Activated CD8-positive, alpha-beta memory T cell treated with anti-CD3 and anti-CD28 coated beads, Interleukin-2, amount 50 U/mL, for 4 hours (primary cell): ENCODE measurements around the gene MYLK2.
"Not testable (repeated sequence)": the region's sequence is repeated elsewhere in the genome, so short reads cannot be mapped to it uniquely, and the experiment has no call there.

Experiments used
- DNase-seq: peaks from one replicate; pipeline ENCODE4 v3.0.0-alpha.2; 2020

MYLK2 gene

DNA sequence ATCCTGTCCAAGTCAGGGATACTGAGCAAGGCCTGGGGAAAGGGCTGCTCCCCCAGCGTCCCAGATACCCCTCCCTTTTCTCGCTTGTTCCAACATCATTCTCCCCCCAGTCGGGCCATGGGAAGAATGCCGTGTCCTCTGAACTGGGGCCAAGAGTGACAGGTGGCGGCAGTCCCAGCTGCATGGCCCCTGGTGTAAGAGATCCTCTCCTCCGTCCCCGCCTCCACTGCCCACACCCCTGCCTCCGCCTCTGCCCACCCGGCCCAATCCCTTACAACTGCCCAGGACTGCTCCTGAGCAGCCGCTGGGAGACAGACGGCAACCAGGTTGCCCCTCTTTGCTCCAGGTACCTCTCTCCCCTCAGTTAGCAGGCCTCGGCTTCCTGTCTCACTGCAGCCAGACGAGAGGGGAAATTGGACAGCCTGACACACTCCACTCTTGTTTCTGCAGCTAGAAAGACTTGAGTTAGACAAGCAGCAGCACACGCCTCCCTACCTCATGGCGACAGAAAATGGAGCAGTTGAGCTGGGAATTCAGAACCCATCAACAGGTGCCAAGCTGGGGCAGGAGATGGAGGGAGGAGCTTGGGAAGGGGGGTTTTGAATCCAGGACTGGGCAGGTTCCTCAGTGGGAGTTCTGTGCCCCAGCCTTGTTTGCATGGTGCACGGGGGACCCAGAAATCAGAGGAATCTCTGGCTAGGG lies at the start of gene MYLK2:
Gene MYLK2, plus strand, starts transcription at position 274 of the 702 bp plus-strand sequence. Its CDS starts 225 bp downstream, at position 499.
- no peak for DNase-seq

DNA sequence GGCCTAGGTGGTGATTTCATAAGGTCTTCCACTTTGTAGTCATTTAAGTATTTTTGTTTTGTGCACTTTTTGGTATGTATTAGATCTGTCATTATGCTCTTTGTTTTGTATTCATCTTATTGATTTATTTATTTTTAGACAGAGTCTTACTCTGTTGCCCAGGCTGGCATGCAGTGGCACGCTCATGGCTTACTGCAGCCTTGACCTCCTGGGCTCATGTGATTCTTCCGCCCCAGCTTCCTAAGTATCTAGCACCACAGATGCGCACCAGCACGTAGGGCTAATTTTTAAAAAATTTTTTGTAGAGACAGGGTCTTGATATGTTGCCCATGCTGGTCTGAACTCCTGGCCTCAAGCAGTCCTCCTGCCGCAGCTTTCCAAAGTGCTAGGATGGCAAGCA lies 49.5 kb upstream of the MYLK2 start:
- DNase-seq = no peak

- no peak for DNase-seq
These were observed 48.9 kb upstream of the MYLK2 start for GRCh38 chr20:31770243-31770642.

- no peak for DNase-seq
These were observed 44.7 kb upstream of the MYLK2 start for GRCh38 chr20:31774408-31774807.

GRCh38 chr20:31780839-31781238 lies 38.3 kb upstream of the MYLK2 start:
- no peak for DNase-seq

DNA sequence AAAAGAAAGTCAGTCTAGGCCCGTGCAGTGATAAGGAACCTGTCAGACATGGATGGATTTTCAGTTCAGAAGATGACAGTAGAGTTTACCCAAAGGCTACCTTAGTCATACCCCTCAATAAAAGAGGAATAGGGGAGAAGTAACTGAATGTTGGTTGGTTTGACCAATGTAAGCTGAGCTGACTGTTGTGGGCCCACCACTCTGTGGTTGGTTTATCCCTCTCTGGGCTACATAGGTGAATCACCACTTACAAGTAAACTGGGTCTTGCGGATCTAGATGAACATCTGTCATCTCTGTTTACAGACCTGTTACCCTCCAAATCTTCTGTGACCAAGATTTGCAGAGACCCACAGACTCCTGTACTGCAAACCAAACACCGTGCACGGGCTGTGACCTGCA lies 37.2 kb upstream of the MYLK2 start:
- no peak for DNase-seq

DNA sequence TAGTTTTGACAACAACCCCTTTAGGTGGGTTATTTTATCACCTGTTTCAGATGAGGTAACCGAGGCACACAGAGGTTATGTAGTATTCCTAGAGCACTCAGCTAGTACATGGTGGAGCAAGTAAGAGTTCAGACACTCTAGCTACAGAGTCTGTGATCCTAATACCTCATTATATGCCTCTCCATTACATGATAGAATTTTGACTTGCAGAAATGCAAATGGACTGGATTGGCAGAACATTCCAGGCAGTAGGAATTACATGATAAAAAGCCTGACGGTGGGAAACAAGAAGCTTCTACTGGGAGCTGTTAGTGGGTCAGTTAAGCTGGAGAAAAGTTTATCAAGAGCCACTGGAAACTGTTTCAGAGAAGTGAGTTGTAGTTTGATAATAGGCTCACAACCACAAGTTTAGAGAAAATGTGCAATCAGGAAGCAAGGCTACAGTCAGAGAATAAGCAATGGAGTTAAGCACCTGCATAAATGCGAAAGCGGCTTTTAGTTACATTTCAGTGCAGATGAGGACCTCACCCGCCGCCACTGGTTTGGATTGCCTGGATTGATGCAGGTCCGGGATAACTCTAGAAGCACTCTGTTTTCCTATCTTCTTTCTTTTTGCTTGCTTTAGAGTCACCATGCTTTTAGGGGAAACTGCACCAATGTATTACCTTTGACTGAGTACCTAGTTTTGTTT lies 34.7 kb upstream of the MYLK2 start:
- DNase-seq = no peak

- DNase-seq = no peak
These were observed 34.1 kb upstream of the MYLK2 start for GRCh38 chr20:31785089-31785488.

DNA sequence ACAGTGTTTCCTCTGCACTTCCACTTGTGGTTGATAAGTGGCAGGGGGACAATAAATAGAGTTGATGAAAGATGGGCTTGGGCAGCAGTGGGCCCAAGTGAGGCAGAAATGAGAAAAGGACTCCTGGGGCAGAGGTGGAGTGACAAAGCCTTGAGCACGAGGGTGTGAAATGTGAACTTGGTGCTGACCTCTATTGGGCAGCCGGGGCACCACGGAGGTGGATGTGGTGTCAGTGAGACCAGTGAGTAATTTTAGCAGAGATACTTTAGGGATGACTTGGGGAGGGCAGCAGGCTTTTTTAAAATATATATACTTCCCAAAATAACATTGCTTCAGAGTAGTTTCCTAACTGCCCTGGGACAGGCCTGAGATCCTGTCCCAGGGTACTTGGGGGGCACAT lies 30.6 kb upstream of the MYLK2 start:
- DNase-seq = no peak

DNA sequence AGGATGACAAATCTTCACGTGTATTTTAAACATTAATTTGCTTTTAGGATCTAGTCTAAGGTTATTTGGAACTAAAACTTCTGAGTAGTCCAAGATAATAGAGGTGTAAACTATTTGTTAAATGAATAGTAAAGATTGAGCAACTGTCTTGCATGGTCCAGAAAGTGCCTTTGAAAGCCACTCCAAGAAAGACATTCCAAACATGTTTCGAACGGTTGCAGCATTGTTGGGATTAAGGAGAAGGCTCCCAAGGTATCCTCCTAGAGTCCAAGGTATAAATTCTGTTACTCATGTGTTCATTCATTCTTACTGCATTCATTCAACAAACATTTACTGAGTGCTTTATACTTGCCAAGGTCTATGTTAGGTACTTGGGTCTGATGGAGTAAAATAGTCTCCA lies 28.8 kb upstream of the MYLK2 start:
- DNase-seq = no peak

- no peak for DNase-seq
These were observed 21.8 kb upstream of the MYLK2 start for GRCh38 chr20:31797364-31797763.

GRCh38 chr20:31801508-31801907 lies 17.6 kb upstream of the MYLK2 start:
- no peak for DNase-seq

DNA sequence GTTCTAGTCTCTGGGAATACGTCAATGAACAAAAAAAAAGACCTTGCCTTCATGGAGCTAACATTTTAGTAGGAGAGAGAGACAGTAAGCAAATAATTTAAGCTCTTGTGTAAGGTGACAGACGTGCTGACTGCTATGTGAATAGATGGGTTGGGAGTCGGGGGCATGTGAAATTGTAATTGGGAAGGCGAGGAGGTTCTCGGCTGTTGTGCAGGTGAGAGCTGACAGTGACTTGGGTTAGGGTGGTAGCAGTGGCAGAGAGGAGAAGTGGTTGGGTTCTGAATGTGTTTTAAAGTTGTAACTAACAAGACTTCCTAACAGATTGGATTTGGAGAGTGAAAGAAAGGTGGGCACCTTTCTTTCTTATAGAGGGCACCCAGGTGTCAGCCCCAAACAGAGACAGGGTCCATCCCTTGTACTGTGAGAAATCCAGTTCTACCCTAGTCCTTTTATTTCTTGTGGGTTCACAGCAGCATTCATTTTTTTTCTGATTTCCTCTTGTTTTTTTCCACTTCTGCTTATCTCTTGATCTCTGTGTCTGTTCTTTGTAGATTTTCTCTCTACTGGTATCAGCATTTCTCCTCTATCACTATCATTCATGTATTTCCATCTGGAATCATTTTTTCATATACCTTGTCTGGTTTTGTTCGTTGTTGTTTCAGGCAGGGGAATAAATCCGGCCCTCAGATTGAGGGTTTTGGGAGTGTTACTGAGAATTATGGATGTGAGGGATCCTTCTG lies 15.4 kb upstream of the MYLK2 start:
- DNase-seq = no peak

GRCh38 chr20:31806564-31807355 lies 12.4 kb upstream of the MYLK2 start:
- no peak for DNase-seq

GRCh38 chr20:31808481-31808880 lies 10.7 kb upstream of the MYLK2 start:
- no peak for DNase-seq

DNA sequence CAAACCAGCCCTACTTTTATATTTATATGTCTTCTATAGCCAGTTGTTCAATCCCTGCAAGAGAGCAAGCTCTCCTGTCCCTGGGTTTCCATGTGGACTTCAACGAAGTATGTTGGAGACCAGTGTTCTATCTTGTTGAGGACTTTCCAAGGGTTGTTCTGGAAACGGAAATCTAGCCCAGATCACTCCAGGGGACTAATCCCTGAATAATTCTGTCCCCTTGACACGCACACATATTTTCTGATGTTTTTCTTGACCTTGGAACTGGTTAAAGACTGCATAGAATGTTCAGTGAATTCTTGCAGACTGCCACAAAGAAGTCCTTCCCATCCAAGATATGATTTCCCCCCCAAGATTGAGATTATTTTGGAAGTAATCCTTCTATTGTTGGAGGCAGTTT lies 9.5 kb upstream of the MYLK2 start:
- DNase-seq = no peak

DNA sequence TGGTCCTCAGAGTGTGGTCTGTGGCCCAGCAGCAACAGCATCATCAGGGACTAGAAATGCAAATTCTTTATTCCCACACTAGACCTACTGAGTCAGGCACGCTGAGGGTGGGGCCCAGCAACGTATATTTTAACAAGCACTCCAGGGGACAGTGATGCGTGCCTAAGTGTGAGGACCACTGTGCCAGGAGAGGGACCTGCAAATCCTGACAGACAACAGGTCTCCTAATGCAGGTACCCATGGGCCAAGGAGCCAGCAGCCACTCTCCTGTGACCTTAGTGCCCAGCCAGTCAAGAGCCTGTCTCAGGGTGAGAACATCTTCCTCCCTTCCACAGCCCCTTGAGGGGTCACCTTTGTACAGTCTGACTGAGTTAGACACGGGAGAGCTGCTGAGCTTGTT lies 8.0 kb upstream of the MYLK2 start:
- no peak for DNase-seq

DNA sequence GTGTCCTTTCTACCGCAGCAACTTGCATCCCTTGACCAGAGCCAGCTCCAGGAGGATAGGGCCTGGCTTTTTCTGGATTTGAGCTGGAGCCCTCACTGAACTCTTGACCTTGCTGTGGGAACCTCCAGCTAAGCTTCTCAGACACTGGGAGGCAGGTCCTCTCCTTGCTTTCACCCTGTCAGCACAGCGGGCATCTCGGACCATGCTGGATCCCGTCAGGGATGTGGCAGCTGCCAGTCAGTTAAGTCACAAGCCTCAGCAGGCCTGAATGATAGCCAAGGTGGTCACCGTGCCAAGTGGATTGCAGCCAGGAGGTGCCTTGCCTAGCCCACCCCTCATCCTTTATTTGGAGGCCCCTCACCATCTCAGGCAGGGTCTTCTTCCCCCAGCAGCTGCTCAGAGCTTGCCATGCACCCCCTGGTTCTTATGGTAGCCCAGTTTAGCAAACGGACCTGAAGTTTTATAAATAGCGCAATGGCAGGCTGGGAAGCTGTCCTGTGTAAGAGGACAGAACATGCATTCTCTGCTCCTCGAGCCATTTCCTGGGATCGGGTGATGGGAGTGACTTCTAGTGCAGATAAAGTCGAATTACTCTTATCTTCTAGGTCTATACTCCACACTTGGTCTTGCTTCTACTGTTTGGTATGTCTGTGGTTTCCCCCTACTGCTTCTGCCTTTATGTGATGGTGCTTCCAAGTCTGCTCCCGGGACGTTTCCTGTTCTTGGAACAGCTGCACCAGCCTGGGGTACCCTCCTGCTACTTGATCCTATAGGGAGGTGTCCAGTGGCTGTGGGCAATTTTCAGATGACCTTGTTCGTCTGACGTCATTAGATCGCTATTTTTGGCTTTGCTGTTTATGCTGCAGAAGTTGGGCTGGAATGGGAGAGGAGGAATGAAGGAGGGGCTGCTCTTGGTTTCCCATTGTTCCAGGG lies 7.1 kb upstream of the MYLK2 start:
- no peak for DNase-seq

DNA sequence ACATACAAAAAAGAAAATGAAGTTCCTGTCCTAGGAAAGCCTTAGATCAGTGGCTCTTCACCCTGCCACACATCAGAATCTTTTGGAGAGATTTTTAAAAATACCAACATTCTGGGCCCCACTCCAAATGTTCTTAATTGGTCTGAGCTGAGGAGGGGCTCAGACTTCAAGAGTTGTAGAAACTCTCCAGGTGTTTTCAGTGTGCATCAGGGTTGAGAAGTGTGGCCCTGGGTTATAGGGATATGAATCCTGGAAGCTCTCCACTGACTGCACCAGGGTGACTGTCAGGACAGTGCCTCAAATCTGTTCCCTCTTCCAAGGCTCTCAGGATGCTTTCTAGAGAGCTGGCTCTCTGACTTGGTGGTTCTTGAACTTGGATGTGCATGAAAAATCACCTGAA lies 5.5 kb upstream of the MYLK2 start:
- no peak for DNase-seq

- DNase-seq = not testable (repeated sequence)
These were observed 5.0 kb upstream of the MYLK2 start for GRCh38 chr20:31814142-31814541.

- DNase-seq = no peak
These were observed 3.6 kb upstream of the MYLK2 start for GRCh38 chr20:31815408-31816188.
